ENCODE data around the gene HAPLN1.
A peak's percentile ranks its signal among the peaks of the same experiment; 100 is the strongest.

Gene HAPLN1

DNA sequence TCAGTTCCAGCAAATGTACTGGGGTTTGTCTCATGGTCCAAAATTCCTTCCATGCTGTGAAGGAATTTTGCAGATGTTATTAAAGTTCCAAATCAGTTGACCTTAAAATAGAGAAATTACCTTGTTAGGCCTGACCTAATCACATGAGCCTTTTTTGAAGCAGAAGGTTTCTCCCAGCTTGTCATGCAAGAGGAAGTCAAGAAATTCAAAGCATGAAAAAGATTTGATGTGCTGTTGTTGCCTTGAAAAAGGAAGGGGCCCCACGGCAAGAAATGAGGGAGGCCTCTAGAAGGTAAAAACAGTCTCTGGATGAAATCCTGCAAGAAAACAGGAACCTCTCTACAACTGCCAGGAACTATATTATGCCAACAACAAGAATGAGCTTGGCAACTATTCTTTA, 24.2 kb upstream of the HAPLN1 start:
- H3K27ac ChIP-seq (ENCODE audit: low read depth, low read length): no peak overlapping the region
- H3K4me3 ChIP-seq (ENCODE audit: low read depth, low read length): no peak overlapping the region
- H2BK5ac ChIP-seq (ENCODE audit: low read depth, low read length, poor library complexity): no peak overlapping the region
- H3K23ac ChIP-seq (ENCODE audit: low read length): no peak overlapping the region
- H2BK12ac ChIP-seq (ENCODE audit: low read length): no peak overlapping the region
- no peak overlapping the region for H3K4ac ChIP-seq (ENCODE audit: low read depth, low read length)
- no peaks in the 10 kb centered on the region for H3K79me1 ChIP-seq (ENCODE audit: low read length)
- no peak overlapping the region for H3K4me2 ChIP-seq (ENCODE audit: low read length)
- peak; percentile 25 to 77 for DNase-seq
- H4K12ac ChIP-seq (ENCODE audit: low read depth, low read length): no peak overlapping the region
- H3K9me3 ChIP-seq (ENCODE audit: insufficient read depth, low read depth, low read length): peaks cover 3% of the 10 kb centered on the region
- no peak overlapping the region for H3K18ac ChIP-seq (ENCODE audit: low read length)
- H2AK5ac ChIP-seq (ENCODE audit: low read length): no peak overlapping the region
- no peak overlapping the region for H4K91ac ChIP-seq (ENCODE audit: low read depth, low read length)
- no peak overlapping the region for H2BK120ac ChIP-seq (ENCODE audit: insufficient read depth, low read length, poor library complexity)
- no peaks in the 10 kb centered on the region for H3K36me3 ChIP-seq (ENCODE audit: control insufficient read depth in 1 of 2, insufficient read depth in 2 of 2, low read length in 2 of 2)
- no peak overlapping the region for H2AFZ ChIP-seq (ENCODE audit: insufficient read depth, low read length, poor library complexity)
- H3K4me1 ChIP-seq (ENCODE audit: control insufficient read depth in 1 of 2, insufficient read depth in 2 of 2, low read length in 2 of 2): no peaks in the 10 kb centered on the region
- no peak overlapping the region for H3K9ac ChIP-seq (ENCODE audit: low read length)
- H3K27me3 ChIP-seq (ENCODE audit: insufficient read depth, low read length): no peaks in the 10 kb centered on the region
- no peak overlapping the region for H4K8ac ChIP-seq (ENCODE audit: low read depth, low read length)
- H3K79me2 ChIP-seq (ENCODE audit: control insufficient read depth, insufficient read depth, low read length, poor library complexity): no peaks in the 10 kb centered on the region
- H3K14ac ChIP-seq (ENCODE audit: low read length): no peak overlapping the region
- WGBS (ENCODE audit: extremely low coverage, insufficient coverage, insufficient read length): no CpG with 5 or more reads among the region's 1 CpG

DNA sequence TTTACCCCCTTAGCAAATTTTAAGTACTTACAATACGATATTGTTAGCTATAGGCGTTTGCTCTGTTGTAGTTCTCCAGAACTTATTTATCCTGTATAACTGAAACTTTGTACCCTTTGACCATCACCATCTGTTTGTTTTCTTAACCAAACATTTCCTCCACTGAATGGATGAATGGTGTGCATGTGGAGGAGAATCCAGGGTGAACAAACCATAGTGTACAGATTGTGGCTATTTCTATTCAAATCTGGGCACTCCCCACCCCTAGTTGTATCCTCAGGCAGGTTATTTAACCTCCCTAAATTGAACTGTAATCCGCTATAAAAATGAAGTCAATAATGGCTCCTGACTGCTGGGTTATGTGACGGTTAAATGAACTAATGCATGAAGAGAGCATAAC, 21.4 kb upstream of the HAPLN1 start:
- DNase-seq: no peak
- Histone ChIP-seq H2BK12ac (ENCODE audit: low read length) (no peak overlapping the region), H3K27me3 (ENCODE audit: insufficient read depth, low read length) (no peaks in the 10 kb centered on the region), H3K36me3 (ENCODE audit: control insufficient read depth in 1 of 2, insufficient read depth in 2 of 2, low read length in 2 of 2) (no peaks in the 10 kb centered on the region), H3K4me2 (ENCODE audit: low read length) (no peak overlapping the region), H3K9ac (ENCODE audit: low read length) (no peak overlapping the region), H3K79me2 (ENCODE audit: control insufficient read depth, insufficient read depth, low read length, poor library complexity) (no peaks in the 10 kb centered on the region), H3K18ac (ENCODE audit: low read length) (no peak overlapping the region), H3K23ac (ENCODE audit: low read length) (no peak overlapping the region), H3K14ac (ENCODE audit: low read length) (no peak overlapping the region), H3K4ac (ENCODE audit: low read depth, low read length) (no peak overlapping the region), H3K27ac (ENCODE audit: low read depth, low read length) (no peak overlapping the region), H3K4me1 (ENCODE audit: control insufficient read depth in 1 of 2, insufficient read depth in 2 of 2, low read length in 2 of 2) (no peaks in the 10 kb centered on the region), H3K4me3 (ENCODE audit: low read depth, low read length) (no peak overlapping the region), H2BK5ac (ENCODE audit: low read depth, low read length, poor library complexity) (no peak overlapping the region), H2AFZ (ENCODE audit: insufficient read depth, low read length, poor library complexity) (no peak overlapping the region), H3K79me1 (ENCODE audit: low read length) (no peaks in the 10 kb centered on the region), H3K9me3 (ENCODE audit: insufficient read depth, low read depth, low read length) (peaks cover 3% of the 10 kb centered on the region), H2BK120ac (ENCODE audit: insufficient read depth, low read length, poor library complexity) (no peak overlapping the region), H4K91ac (ENCODE audit: low read depth, low read length) (no peak overlapping the region), H4K12ac (ENCODE audit: low read depth, low read length) (no peak overlapping the region), H2AK5ac (ENCODE audit: low read length) (no peak overlapping the region), H4K8ac (ENCODE audit: low read depth, low read length) (no peak overlapping the region)
- WGBS (ENCODE audit: extremely low coverage, insufficient coverage, insufficient read length): no CpG with 5 or more reads among the region's 4 CpGs

DNA sequence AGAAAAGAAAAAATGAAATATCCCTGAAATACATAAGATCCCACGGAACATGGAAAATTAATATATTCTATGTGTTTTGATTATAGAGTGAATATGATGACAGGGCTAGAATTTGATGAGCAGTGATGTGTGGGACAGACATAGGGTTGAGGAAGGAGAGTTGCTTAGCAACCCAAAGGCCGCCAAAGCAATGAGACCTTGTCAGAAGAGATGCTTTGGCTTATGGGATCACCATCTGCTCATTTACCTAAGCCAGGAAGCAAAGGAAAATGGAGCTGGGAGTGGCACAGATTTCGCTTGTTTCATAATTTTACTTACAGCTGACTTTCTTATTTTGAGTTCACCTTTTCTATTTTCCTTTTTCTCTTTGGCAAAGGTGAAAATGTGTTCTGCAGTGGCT, 20.9 kb upstream of the HAPLN1 start:
- Histone ChIP-seq H2AK5ac (ENCODE audit: low read length) (no peak overlapping the region), H3K4me3 (ENCODE audit: low read depth, low read length) (no peak overlapping the region), H3K9me3 (ENCODE audit: insufficient read depth, low read depth, low read length) (peaks cover 2% of the 10 kb centered on the region), H3K14ac (ENCODE audit: low read length) (no peak overlapping the region), H4K91ac (ENCODE audit: low read depth, low read length) (no peak overlapping the region), H3K9ac (ENCODE audit: low read length) (no peak overlapping the region), H3K23ac (ENCODE audit: low read length) (no peak overlapping the region), H3K79me1 (ENCODE audit: low read length) (no peaks in the 10 kb centered on the region), H3K79me2 (ENCODE audit: control insufficient read depth, insufficient read depth, low read length, poor library complexity) (no peaks in the 10 kb centered on the region), H4K12ac (ENCODE audit: low read depth, low read length) (no peak overlapping the region), H3K4me1 (ENCODE audit: control insufficient read depth in 1 of 2, insufficient read depth in 2 of 2, low read length in 2 of 2) (no peaks in the 10 kb centered on the region), H4K8ac (ENCODE audit: low read depth, low read length) (no peak overlapping the region), H3K36me3 (ENCODE audit: control insufficient read depth in 1 of 2, insufficient read depth in 2 of 2, low read length in 2 of 2) (no peaks in the 10 kb centered on the region), H3K4me2 (ENCODE audit: low read length) (no peak overlapping the region), H2BK5ac (ENCODE audit: low read depth, low read length, poor library complexity) (no peak overlapping the region), H3K4ac (ENCODE audit: low read depth, low read length) (no peak overlapping the region), H2BK12ac (ENCODE audit: low read length) (no peak overlapping the region), H2AFZ (ENCODE audit: insufficient read depth, low read length, poor library complexity) (no peak overlapping the region), H3K18ac (ENCODE audit: low read length) (no peak overlapping the region), H3K27me3 (ENCODE audit: insufficient read depth, low read length) (no peaks in the 10 kb centered on the region), H2BK120ac (ENCODE audit: insufficient read depth, low read length, poor library complexity) (no peak overlapping the region), H3K27ac (ENCODE audit: low read depth, low read length) (no peak overlapping the region)
- no CpG with 5 or more reads among the region's 3 CpGs for WGBS (ENCODE audit: extremely low coverage, insufficient coverage, insufficient read length)
- DNase-seq: no peak

DNA sequence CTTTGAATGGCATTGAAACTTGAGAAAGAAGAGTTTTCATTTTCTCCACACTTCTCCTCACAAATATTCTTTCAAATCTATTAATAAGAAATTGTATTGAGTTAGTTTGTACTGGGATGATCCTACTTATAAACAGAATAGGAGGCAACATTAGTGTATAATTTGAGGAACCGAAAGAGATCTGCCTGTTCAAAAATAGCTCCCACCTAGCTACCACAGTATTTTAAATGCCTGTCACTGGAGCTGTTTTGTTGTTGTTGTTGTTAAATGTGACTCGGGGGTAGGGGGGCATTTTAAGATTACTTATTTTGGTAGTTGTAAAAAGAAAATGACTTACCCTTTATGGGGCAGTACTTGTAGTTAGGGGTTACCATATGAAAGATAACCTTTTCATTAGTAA, 20.1 kb upstream of the HAPLN1 start:
- H3K9ac ChIP-seq (ENCODE audit: low read length): no peak overlapping the region
- H2AK5ac ChIP-seq (ENCODE audit: low read length): no peak overlapping the region
- no peak overlapping the region for H4K91ac ChIP-seq (ENCODE audit: low read depth, low read length)
- H3K18ac ChIP-seq (ENCODE audit: low read length): no peak overlapping the region
- no peaks in the 10 kb centered on the region for H3K27me3 ChIP-seq (ENCODE audit: insufficient read depth, low read length)
- no peak overlapping the region for H2AFZ ChIP-seq (ENCODE audit: insufficient read depth, low read length, poor library complexity)
- no peaks in the 10 kb centered on the region for H3K36me3 ChIP-seq (ENCODE audit: control insufficient read depth in 1 of 2, insufficient read depth in 2 of 2, low read length in 2 of 2)
- no peaks in the 10 kb centered on the region for H3K79me2 ChIP-seq (ENCODE audit: control insufficient read depth, insufficient read depth, low read length, poor library complexity)
- no peak overlapping the region for H3K14ac ChIP-seq (ENCODE audit: low read length)
- no peak overlapping the region for H2BK12ac ChIP-seq (ENCODE audit: low read length)
- H3K4me3 ChIP-seq (ENCODE audit: low read depth, low read length): no peak overlapping the region
- H3K4me1 ChIP-seq (ENCODE audit: control insufficient read depth in 1 of 2, insufficient read depth in 2 of 2, low read length in 2 of 2): no peaks in the 10 kb centered on the region
- no peaks in the 10 kb centered on the region for H3K9me3 ChIP-seq (ENCODE audit: insufficient read depth, low read depth, low read length)
- DNase-seq: no peak
- no peak overlapping the region for H3K23ac ChIP-seq (ENCODE audit: low read length)
- no peak overlapping the region for H3K27ac ChIP-seq (ENCODE audit: low read depth, low read length)
- H4K8ac ChIP-seq (ENCODE audit: low read depth, low read length): no peak overlapping the region
- H4K12ac ChIP-seq (ENCODE audit: low read depth, low read length): no peak overlapping the region
- H2BK120ac ChIP-seq (ENCODE audit: insufficient read depth, low read length, poor library complexity): no peak overlapping the region
- no peak overlapping the region for H3K4ac ChIP-seq (ENCODE audit: low read depth, low read length)
- H3K79me1 ChIP-seq (ENCODE audit: low read length): no peaks in the 10 kb centered on the region
- no CpG with 5 or more reads among the region's 2 CpGs for WGBS (ENCODE audit: extremely low coverage, insufficient coverage, insufficient read length)
- H2BK5ac ChIP-seq (ENCODE audit: low read depth, low read length, poor library complexity): no peak overlapping the region
- H3K4me2 ChIP-seq (ENCODE audit: low read length): no peak overlapping the region

Data from trophoblast cell (in vitro differentiated cells and primary cell).